ENCODE measurements around the gene NTN4.
A peak's percentile ranks its signal among the peaks of the same experiment; 100 is the strongest.
"Not testable (repeated sequence)": the region's sequence is repeated elsewhere in the genome, so short reads cannot be mapped to it uniquely, and the experiment has no call there.

NTN4 gene

GRCh38 chr12:95790033-95790916 lies at the start of gene NTN4:
TSS of gene NTN4 (minus strand) at chr12:95790764. CDS start at chr12:95790309, 455 bp downstream.
- DNase-seq = peak; percentile 8

GRCh38 chr12:95838125-95838524 lies 47.6 kb upstream of the NTN4 start:
- DNase-seq = no peak

GRCh38 chr12:95837240-95838038 lies 46.9 kb upstream of the NTN4 start:
- no peak for DNase-seq

GRCh38 chr12:95836630-95837239 lies 46.2 kb upstream of the NTN4 start:
- DNase-seq = no peak

GRCh38 chr12:95836185-95836609 lies 45.6 kb upstream of the NTN4 start:
- DNase-seq = no peak

GRCh38 chr12:95834572-95834971 lies 44.0 kb upstream of the NTN4 start:
- no peak for DNase-seq

GRCh38 chr12:95830335-95831089 lies 39.9 kb upstream of the NTN4 start:
- no peak for DNase-seq

GRCh38 chr12:95829395-95829794 lies 38.8 kb upstream of the NTN4 start:
- no peak for DNase-seq

GRCh38 chr12:95820096-95820703 lies 29.6 kb upstream of the NTN4 start:
- no peak for DNase-seq

- DNase-seq = no peak
Measured at GRCh38 chr12:95815632-95816212, 25.2 kb upstream of the NTN4 start.

GRCh38 chr12:95812155-95812554 lies 21.6 kb upstream of the NTN4 start:
- DNase-seq = not testable (repeated sequence)

GRCh38 chr12:95810411-95810810 lies 19.8 kb upstream of the NTN4 start:
- no peak for DNase-seq

- DNase-seq = no peak
Measured at GRCh38 chr12:95809000-95809680, 18.6 kb upstream of the NTN4 start.

- no peak for DNase-seq
Measured at GRCh38 chr12:95808146-95808545, 17.6 kb upstream of the NTN4 start.

- DNase-seq = no peak
Measured at GRCh38 chr12:95805864-95806671, 15.5 kb upstream of the NTN4 start.

- no peak for DNase-seq
Measured at GRCh38 chr12:95804291-95804690, 13.7 kb upstream of the NTN4 start.

GRCh38 chr12:95803817-95804216 lies 13.3 kb upstream of the NTN4 start:
- no peak for DNase-seq

- DNase-seq = no peak
Measured at GRCh38 chr12:95802482-95803270, 12.1 kb upstream of the NTN4 start.

- no peak for DNase-seq
Measured at GRCh38 chr12:95796982-95797289, 6.4 kb upstream of the NTN4 start.

Data from stimulated activated naive CD4-positive, alpha-beta T cell treated with Interleukin-2 at 50 U/mL for 16 hours (primary cell).